GM21515 (cell line): ENCODE data around the gene XIAP.
A peak's percentile ranks its signal among the peaks of the same experiment; 100 is the strongest.

ENCODE experiments used
- ATAC-seq: cut with Tn5 transposase; IDR thresholded peaks from one replicate; pipeline ENCODE4 v1.9.1; 2021; ENCODE audit not compliant: unreplicated experiment

Gene XIAP

GRCh38 chrX:123959281-123960063 is 99.6 kb downstream of the XIAP start:
- ATAC-seq: no peak

DNA sequence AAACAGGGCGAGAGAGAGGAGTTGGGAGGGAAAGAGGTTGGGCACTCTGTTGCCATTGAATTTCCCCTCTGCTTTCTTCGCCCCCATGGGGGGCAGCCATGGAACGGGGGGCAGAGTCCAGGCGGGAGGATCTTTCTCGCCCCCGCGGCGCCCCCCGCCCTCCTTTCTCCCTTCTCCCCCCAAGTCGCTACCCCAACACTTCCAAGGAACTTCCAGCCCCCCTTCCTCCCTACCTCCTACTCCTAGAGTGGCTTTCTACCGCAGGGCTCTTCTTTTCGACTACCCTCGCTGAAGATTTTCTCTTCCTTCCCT is 101.1 kb downstream of the XIAP start:
- no peak for ATAC-seq

DNA sequence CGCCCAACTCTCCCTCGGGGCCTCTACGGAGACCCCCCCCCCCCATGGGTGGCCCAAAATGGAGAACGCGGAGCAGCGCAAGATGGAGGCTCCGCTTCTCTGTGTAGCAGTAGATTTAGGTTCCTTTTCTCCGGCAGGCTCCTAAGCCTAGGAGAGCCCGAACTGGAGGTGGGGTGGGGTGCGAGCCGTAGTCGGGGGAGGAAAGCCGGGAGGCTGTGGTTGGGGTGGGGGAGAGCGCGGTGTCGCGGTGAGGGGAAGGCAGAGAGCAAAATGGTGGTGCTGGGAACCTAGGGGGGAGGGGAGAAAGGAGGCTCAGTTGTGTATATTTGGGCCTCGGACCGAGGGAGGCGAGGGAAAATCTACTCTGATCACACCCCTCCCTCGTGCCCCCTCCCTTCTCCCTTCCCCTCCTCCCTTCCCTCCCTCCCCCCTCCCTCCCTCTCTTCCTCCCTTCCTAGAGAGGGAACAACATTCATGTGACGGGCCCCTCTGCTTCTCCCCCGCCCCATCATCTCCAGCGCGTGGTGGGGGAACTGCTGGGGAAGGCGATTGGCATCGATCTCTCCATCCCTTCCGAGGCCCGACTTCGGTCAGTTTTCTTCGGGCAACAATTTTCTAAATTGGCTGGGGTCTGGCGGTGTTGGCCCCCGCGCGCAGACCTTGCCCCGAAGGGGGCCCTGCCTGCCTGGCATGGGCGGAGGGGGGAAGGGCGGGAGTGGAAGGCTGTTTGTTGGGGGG is 101.6 kb downstream of the XIAP start, which contains the start of gene STAG2:
Gene STAG2, plus strand, starts transcription at position 439 of the 738 bp plus-strand sequence. CDS start 60,922 bp downstream, outside the sequence.
- ATAC-seq: no peak

GRCh38 chrX:123962006-123962467 is 102.2 kb downstream of the XIAP start:
- no peak for ATAC-seq

- peak; percentile 59 for ATAC-seq
These were observed 103.0 kb downstream of the XIAP start for GRCh38 chrX:123962794-123963373.
